ENCODE data around the gene GNA15.
"Not testable (repeated sequence)": the region's sequence is repeated elsewhere in the genome, so short reads cannot be mapped to it uniquely, and the experiment has no call there.

GNA15 gene

GRCh38 chr19:3142781-3143337 lies 7.0 kb downstream of the GNA15 start:
- in situ Hi-C loops (cut with MboI; ENCODE audit: low pct_unique_long_range_greater_than_20kb, low sequenced_read_pairs), result no loop called here
- no peak for DNase-seq

- in situ Hi-C loops (cut with MboI; ENCODE audit: low pct_unique_long_range_greater_than_20kb, low sequenced_read_pairs), result no loop called here
- peak; percentile 92 for DNase-seq
Observed at GRCh38 chr19:3145909-3146676, 10.3 kb downstream of the GNA15 start.

GRCh38 chr19:3146677-3147100 lies 10.9 kb downstream of the GNA15 start:
- in situ Hi-C loops (cut with MboI; ENCODE audit: low pct_unique_long_range_greater_than_20kb, low sequenced_read_pairs), result no loop called here
- peak; percentile 64 for DNase-seq

GRCh38 chr19:3148503-3148902 lies 12.7 kb downstream of the GNA15 start:
- in situ Hi-C loops (cut with MboI; ENCODE audit: low pct_unique_long_range_greater_than_20kb, low sequenced_read_pairs), result no loop called here

GRCh38 chr19:3149089-3149488 lies 13.3 kb downstream of the GNA15 start:
- no peak for DNase-seq
- in situ Hi-C loops (cut with MboI; ENCODE audit: low pct_unique_long_range_greater_than_20kb, low sequenced_read_pairs), result no loop called here

More at GRCh38 chr19:3148503-3148902, 12.7 kb downstream of the GNA15 start:
- no peak for DNase-seq

- no peak for DNase-seq
- in situ Hi-C loops (cut with MboI; ENCODE audit: low pct_unique_long_range_greater_than_20kb, low sequenced_read_pairs), result no loop called here
Observed at GRCh38 chr19:3149526-3150505, 14.0 kb downstream of the GNA15 start.

- in situ Hi-C loops (cut with MboI; ENCODE audit: low pct_unique_long_range_greater_than_20kb, low sequenced_read_pairs), result no loop called here
- DNase-seq, result no peak
Observed at GRCh38 chr19:3150739-3151329, 15.0 kb downstream of the GNA15 start.

- no peak for DNase-seq
- in situ Hi-C loops (cut with MboI; ENCODE audit: low pct_unique_long_range_greater_than_20kb, low sequenced_read_pairs), result no loop called here
Observed at GRCh38 chr19:3151563-3152418, 16.0 kb downstream of the GNA15 start.

GRCh38 chr19:3152419-3152780 lies 16.6 kb downstream of the GNA15 start:
- no peak for DNase-seq
- in situ Hi-C loops (cut with MboI; ENCODE audit: low pct_unique_long_range_greater_than_20kb, low sequenced_read_pairs), result no loop called here

GRCh38 chr19:3153286-3154230 lies 17.7 kb downstream of the GNA15 start:
- no peak for DNase-seq
- in situ Hi-C loops (cut with MboI; ENCODE audit: low pct_unique_long_range_greater_than_20kb, low sequenced_read_pairs), result no loop called here

- in situ Hi-C loops (cut with MboI; ENCODE audit: low pct_unique_long_range_greater_than_20kb, low sequenced_read_pairs); DNase-seq: not testable (repeated sequence)
Observed at GRCh38 chr19:3154447-3154846, 18.6 kb downstream of the GNA15 start.

- DNase-seq, result peak; percentile 99
- in situ Hi-C loops (cut with MboI; ENCODE audit: low pct_unique_long_range_greater_than_20kb, low sequenced_read_pairs), result no loop called here
Observed at GRCh38 chr19:3154957-3155736, 19.3 kb downstream of the GNA15 start.

- in situ Hi-C loops (cut with MboI; ENCODE audit: low pct_unique_long_range_greater_than_20kb, low sequenced_read_pairs), result no loop called here
- DNase-seq, result no peak
Observed at GRCh38 chr19:3157096-3157845, 21.4 kb downstream of the GNA15 start.

- no peak for DNase-seq
- in situ Hi-C loops (cut with MboI; ENCODE audit: low pct_unique_long_range_greater_than_20kb, low sequenced_read_pairs), result no loop called here
Observed at GRCh38 chr19:3159565-3159964, 23.7 kb downstream of the GNA15 start.

GRCh38 chr19:3160219-3160618 lies 24.4 kb downstream of the GNA15 start:
- no peak for DNase-seq
- in situ Hi-C loops (cut with MboI; ENCODE audit: low pct_unique_long_range_greater_than_20kb, low sequenced_read_pairs), result no loop called here

GRCh38 chr19:3161453-3161852 lies 25.6 kb downstream of the GNA15 start:
- no peak for DNase-seq
- in situ Hi-C loops (cut with MboI; ENCODE audit: low pct_unique_long_range_greater_than_20kb, low sequenced_read_pairs), result no loop called here

All from KBM-7 (cell line).